GM18868 (cell line): Measurements from ENCODE around the gene PLA2G6.
"Not testable (repeated sequence)": the region's sequence is repeated elsewhere in the genome, so short reads cannot be mapped to it uniquely, and the experiment has no call there.

Source experiments
- ATAC-seq: cut with Tn5 transposase; IDR thresholded peaks from one replicate; pipeline ENCODE4 v1.9.1; 2021; ENCODE audit warnings: mild to moderate bottlenecking, moderate library complexity; ENCODE audit not compliant: unreplicated experiment

PLA2G6 gene

DNA sequence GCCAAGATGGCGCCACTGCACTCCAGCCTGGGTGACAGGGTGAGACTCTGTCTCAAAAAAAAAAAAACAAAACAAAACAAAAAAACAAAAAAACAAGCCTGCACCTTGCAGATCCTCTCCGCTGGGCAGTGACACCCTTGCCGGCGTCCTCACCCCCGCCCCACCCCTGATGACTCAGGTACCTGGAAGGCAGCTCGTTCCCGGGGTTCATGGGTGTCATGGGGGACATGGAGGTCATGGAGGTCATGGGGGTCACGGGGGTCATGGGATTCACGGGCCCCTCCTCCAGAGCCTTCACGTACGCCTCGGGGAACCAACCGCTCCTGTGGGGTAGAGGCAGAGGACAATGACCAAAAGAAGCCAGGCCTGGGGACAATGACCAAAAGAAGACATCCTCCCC lies 94.7 kb downstream of the PLA2G6 start:
- no peak for ATAC-seq

DNA sequence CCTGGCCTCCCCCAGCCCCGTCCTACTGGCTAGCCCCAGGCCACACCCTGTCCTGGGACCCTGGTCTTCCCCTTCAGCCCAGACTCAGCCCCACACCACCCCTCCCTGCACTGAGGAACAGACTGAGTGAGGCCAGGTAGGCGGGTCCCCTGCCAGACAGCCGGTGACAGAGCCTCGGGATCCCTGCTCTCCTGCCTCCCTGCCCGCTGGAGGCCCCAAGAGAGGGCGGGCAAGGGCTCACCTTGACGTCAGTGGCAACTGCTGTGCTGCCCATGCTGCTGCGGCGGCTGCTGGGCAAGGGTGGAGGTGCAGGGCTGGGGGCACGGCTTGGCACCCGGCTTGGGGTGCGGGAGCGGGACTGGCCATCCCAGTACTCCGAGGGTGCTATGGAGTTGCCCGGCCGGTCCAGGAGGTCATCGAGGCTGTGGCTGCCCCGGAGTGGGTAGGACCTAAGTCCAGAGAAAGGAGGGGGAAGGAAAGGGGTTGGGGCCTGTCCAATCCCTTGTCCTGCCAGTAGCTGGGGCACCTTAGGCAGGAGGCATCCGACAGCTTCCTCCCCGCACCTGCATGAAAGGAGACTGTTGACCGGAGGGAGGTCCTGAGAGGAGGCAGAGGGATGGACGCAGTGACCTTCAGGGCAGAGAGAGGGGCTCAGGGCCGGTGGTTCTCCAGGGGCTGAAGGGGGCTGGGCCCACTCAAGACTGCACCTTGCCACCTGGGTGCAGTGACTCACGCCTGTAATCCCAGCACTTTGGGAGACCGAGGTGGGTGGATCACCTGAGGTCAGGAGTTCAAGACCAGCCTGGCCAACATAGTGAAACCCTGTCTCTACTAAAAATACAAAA lies 95.4 kb downstream of the PLA2G6 start:
- ATAC-seq = no peak

- no peak for ATAC-seq
Observed at GRCh38 chr22:38085501-38085900, 96.1 kb downstream of the PLA2G6 start.

GRCh38 chr22:38085056-38085455 lies 96.6 kb downstream of the PLA2G6 start:
- no peak for ATAC-seq

GRCh38 chr22:38083931-38084631 lies 97.5 kb downstream of the PLA2G6 start, which contains the start of gene SLC16A8:
Gene SLC16A8, minus strand, starts transcription at chr22:38084184. Its CDS starts 1,311 bp downstream, at chr22:38082873.
- no peak for ATAC-seq

DNA sequence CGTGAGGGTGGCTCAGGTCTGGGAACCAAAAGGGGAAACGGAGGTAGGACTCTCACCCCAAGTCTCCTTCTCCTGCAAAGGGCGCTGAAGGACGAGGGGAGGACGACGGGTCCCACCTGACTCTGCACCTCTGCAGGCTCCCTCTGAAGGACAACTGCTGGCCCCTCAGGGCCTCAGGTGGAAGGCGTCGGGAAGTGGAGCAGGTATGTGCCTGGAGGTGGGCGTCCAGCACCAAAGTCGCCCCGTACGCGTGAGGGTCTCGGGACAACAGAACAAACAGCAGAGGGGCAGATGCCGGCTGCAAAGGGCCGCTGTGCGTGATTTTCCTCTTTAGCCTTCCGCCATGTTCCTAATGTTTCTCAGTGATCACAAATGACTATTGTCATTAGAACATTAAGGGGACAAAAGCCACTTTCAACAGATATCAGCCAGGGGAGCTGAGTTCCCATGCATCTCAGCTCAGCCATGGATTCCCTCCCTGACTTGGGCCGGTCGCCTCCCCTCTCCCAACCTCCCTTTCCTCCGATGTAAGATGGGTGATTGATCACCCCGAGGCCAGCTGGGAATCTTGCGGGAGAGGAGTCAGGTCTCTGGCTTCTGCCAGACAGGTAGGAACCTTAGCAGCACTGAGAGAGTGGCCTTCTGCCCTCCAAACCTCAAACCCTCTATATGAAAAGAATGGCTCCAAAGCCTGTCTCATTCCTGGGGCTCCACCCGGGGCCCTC lies 98.5 kb downstream of the PLA2G6 start:
- ATAC-seq = no peak

- ATAC-seq = no peak
Observed at GRCh38 chr22:38081941-38082828, 99.4 kb downstream of the PLA2G6 start.

GRCh38 chr22:38081636-38081940 lies 100.0 kb downstream of the PLA2G6 start:
- ATAC-seq = no peak

DNA sequence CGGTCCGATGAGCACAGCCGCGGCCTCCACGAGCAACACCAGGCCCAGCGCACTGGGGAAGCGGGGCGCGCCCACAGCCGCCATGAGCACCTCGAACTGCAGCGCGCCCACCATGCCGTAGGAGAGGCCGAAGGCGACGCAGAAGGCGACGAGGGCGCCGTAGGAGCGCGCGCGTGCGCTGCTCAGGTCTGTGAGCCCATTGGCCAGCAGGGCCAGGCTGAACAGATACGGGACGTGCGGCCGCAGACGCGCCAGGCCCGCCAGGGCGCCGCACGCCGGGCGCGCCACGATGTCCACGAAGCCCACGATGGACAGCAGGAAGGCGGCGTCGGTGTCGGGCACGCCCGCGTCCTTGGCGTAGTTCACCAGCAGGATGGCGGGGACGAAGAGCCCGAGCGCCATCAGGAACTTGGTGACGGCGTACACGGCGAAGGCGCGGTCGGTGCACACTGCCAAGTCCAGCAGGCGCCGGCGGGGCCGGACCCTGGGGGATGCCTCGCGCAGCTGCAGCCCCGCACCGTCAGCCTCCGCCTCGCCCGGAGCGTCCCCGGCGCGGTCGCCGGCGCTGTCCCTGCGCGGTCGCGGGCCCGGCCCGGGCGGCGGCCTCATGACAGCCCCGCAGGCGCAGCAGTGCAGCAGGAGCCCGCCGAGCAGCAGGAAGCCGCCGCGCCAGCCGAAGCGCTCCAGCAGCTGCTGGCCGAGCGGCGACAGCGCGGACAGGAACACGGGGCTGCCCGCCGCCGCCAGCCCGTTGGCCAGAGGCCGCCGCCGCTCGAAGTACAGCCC lies 100.6 kb downstream of the PLA2G6 start:
- ATAC-seq = no peak

GRCh38 chr22:38080474-38080849 lies 101.2 kb downstream of the PLA2G6 start:
- ATAC-seq = no peak

- no peak for ATAC-seq
Observed at GRCh38 chr22:38079804-38080203, 101.8 kb downstream of the PLA2G6 start.

DNA sequence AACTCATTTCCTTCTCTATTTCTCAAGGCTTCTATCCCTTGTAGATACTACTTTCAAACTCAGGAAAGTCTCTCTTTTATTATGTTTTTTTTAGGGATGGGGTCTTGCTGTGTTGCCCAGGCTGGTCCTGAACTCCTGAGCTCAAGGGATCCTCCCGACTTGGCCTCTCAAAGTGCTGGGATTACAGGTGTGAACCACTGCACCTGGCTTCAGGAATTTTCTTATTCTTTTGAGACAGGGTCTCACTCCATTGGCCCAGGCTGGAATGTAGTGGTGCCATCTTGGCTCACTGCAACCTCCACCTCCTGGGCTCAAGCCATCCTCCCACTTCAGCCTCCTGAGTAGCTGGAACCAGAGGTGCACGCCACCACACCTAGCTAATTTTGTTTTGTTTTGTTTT lies 102.4 kb downstream of the PLA2G6 start:
- not testable (repeated sequence) for ATAC-seq

GRCh38 chr22:38078046-38078840 lies 103.4 kb downstream of the PLA2G6 start:
- no peak for ATAC-seq

DNA sequence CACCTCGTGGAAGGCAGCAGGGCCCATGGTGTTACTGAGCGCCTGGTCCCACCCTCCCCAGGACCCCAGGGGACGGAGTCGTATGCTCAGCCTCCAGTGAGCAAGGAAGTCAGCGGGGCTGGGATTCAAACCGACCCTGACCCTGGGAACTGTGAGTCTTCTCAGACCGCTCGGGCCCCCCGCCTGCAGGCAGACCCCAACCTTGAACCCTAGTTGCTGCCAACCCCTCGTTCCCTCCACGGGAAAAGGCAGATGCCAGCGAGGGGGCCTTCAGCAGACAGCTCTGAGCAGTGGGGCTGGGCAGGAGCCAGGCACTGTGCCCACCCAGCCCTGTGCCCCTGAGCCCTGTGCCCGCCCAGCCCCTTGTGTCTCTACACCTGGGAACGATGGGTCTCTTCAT lies 104.0 kb downstream of the PLA2G6 start:
- ATAC-seq = no peak

GRCh38 chr22:38077096-38077495 lies 104.5 kb downstream of the PLA2G6 start:
- ATAC-seq = no peak

- ATAC-seq = no peak
Observed at GRCh38 chr22:38075961-38076360, 105.7 kb downstream of the PLA2G6 start.

DNA sequence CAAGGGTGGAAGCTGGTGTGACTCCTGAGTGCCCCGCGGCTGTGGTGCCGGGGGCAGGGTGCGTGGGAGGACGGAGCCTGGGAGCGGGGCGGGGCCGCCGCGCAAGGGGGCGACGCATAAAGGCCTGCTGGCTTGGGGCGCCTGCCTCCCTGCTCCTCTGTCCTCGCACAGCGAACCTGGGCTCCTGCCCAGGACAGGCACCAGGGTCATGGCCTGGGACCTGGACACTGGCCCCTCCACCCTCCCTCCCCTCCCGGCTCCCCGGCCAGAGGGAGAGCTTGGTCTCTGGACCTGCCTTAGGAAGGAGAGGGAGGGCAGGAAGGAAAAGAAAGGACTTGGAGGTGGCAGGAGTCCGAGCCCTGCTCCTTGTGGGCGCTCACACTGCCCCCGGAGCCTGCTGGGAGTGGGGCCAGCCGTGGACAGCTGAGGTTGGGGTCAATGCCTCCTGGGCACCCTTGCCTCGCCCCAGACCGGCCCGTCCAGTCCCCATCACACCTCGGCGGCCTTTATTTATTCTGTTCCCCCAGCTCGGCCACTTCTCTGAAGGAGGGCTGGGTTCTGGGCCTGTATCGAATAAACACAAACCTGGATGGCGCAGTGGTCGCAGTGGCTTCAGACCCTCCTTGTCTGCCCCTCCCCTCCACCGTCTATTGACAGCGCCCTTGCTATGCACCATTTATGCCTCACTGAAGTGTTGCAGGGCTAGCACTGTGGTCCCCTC lies 106.4 kb downstream of the PLA2G6 start:
- ATAC-seq = no peak
